Measurements from ENCODE around the gene AFAP1. TPM values are rescaled to one million over a fixed set of nuclear protein-coding genes. Genes with fewer than 3 reads are reported as not detected.

The AFAP1 gene
- total RNA-seq, 4 donors from 2014 or later: 4.4 to 16.6 (median 10.7) TPM

DNA sequence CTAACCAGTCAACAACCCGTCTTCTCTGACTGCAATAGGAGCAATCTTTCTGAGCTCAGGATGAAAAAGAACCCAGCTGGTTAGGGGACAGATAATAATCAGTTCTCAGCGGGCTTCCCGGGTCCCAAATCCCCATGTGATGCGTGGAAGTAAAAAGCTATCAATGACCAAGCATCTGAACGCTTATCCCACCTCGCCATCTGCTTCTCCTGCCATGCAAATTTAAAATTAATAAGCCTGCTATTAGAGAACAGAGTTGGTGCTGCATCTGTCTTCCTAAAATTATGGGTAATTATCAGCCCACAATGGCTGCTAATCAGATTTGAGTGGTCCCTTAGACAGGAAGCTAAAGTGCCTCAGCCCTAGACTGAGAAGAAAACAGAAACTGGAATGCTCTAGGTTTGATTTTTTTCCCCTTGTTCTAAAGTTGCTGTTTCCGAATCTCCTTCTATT, 37.5 kb downstream of the AFAP1 start:
- WGBS, 2 donors: 75 to 87% methylated on average over 7 of the region's 7 CpGs
- Histone ChIP-seq H3K4me3 (no peak overlapping the region), H3K36me3 (no peaks in the 10 kb centered on the region), H3K27me3 (no peaks in the 10 kb centered on the region), H3K27ac (peak overlapping the region in 3 of 4 donors; percentile 12 to 66 (median 32)), H3K9me3 (no peaks in the 10 kb centered on the region), H3K4me1 (peaks cover 9 to 81% (median 37%) of the 10 kb centered on the region in 3 donors)
- intact Hi-C loops (cut with DNase I): no loop called here
- DNase-seq: no peak
- TF ChIP-seq POLR2A (IDR thresholded peaks at IDR 0.05): no peak
- TF ChIP-seq, protein P1, sequence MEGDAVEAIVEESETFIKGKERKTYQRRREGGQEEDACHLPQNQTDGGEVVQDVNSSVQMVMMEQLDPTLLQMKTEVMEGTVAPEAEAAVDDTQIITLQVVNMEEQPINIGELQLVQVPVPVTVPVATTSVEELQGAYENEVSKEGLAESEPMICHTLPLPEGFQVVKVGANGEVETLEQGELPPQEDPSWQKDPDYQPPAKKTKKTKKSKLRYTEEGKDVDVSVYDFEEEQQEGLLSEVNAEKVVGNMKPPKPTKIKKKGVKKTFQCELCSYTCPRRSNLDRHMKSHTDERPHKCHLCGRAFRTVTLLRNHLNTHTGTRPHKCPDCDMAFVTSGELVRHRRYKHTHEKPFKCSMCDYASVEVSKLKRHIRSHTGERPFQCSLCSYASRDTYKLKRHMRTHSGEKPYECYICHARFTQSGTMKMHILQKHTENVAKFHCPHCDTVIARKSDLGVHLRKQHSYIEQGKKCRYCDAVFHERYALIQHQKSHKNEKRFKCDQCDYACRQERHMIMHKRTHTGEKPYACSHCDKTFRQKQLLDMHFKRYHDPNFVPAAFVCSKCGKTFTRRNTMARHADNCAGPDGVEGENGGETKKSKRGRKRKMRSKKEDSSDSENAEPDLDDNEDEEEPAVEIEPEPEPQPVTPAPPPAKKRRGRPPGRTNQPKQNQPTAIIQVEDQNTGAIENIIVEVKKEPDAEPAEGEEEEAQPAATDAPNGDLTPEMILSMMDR (IDR thresholded peaks at IDR 0.05): no peak

GRCh38 chr4:7901311-7901885, 38.3 kb downstream of the AFAP1 start:
- intact Hi-C loops (cut with DNase I): no loop called here

DNA sequence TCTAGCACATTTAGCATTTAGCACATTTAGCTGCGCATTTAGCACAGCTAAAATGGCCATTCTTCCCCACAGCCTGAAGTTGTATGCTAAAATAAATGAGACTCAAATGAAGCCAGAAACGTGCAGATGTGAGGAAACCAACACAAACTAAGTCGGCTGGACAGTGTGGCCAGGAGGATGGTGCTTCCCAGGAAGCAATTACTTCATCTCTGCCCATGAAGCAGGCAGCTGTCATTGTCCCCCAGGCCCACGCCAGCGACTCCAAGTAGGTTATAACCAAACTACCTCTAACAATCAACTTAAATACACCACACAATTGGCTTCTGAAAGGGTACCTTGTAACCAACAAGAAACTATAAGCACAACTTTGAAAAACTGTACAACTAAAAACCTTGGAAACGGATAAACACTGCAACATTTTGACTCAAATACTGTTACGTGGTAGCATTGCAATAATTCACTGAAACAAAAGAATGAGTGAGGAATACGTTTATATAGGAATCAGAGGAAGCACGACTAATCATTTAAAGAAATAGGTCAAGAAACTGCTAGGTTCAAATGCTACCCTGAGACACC, 39.2 kb downstream of the AFAP1 start:
- intact Hi-C loops (cut with DNase I): no loop called here
- no peak for DNase-seq
- Histone ChIP-seq H3K4me3 (no peak overlapping the region), H3K27ac (peak overlapping the region in 2 of 4 donors; percentile 43 to 66), H3K27me3 (no peaks in the 10 kb centered on the region), H3K9me3 (no peaks in the 10 kb centered on the region), H3K4me1 (peaks cover 2 to 64% (median 27%) of the 10 kb centered on the region in 3 donors), H3K36me3 (no peaks in the 10 kb centered on the region)
- WGBS, 2 donors: 52 to 53% methylated on average over 8 of the region's 9 CpGs
- TF ChIP-seq, protein P1 (IDR thresholded peaks at IDR 0.05): no peak
- TF ChIP-seq POLR2A (IDR thresholded peaks at IDR 0.05): no peak

More at GRCh38 chr4:7901311-7901885, 38.3 kb downstream of the AFAP1 start:
- no peaks in the 10 kb centered on the region for H3K36me3 ChIP-seq
- DNase-seq: no peak
- WGBS, 2 donors: 75 to 84% methylated on average over 11 to 13 of the region's 13 CpGs
- no peak for TF ChIP-seq POLR2A (IDR thresholded peaks at IDR 0.05)
- TF ChIP-seq, protein P1 (IDR thresholded peaks at IDR 0.05): no peak
- no peak overlapping the region for H3K4me3 ChIP-seq
- H3K27ac ChIP-seq: peak overlapping the region in 2 of 4 donors; percentile 12 to 66
- H3K9me3 ChIP-seq: no peaks in the 10 kb centered on the region
- H3K27me3 ChIP-seq: no peaks in the 10 kb centered on the region
- peaks cover 9 to 73% (median 35%) of the 10 kb centered on the region in 3 donors for H3K4me1 ChIP-seq

GRCh38 chr4:7899184-7899869, 40.3 kb downstream of the AFAP1 start:
- H3K27ac ChIP-seq: peak overlapping the region in 1 of 4 donors; percentile 33
- peaks cover 0 to 58% (median 17%) of the 10 kb centered on the region in 3 donors for H3K4me1 ChIP-seq
- H3K9me3 ChIP-seq: no peaks in the 10 kb centered on the region
- TF ChIP-seq POLR2A (IDR thresholded peaks at IDR 0.05): no peak
- TF ChIP-seq, protein P1 (IDR thresholded peaks at IDR 0.05): no peak
- H3K4me3 ChIP-seq: no peak overlapping the region
- H3K27me3 ChIP-seq: no peaks in the 10 kb centered on the region
- no peak for DNase-seq
- no peaks in the 10 kb centered on the region for H3K36me3 ChIP-seq
- intact Hi-C loops (cut with DNase I): no loop called here
- 57 to 70% methylated on average over 8 to 9 of the region's 9 CpGs for WGBS, 2 donors

- Histone ChIP-seq H3K27me3 (no peaks in the 10 kb centered on the region), H3K9me3 (no peaks in the 10 kb centered on the region), H3K4me3 (no peak overlapping the region), H3K4me1 (peaks cover 0 to 58% (median 14%) of the 10 kb centered on the region in 3 donors), H3K36me3 (no peaks in the 10 kb centered on the region), H3K27ac (peak overlapping the region in 1 of 4 donors; percentile 48)
- TF ChIP-seq, protein P1 (IDR thresholded peaks at IDR 0.05): no peak
- no peak for TF ChIP-seq POLR2A (IDR thresholded peaks at IDR 0.05)
- DNase-seq: no peak
- 70 to 82% methylated on average over 4 of the region's 4 CpGs for WGBS, 2 donors
- intact Hi-C loops (cut with DNase I): no loop called here
Observed at GRCh38 chr4:7898385-7898784, 41.3 kb downstream of the AFAP1 start.

Measured in esophagus squamous epithelium (tissue), 5 donors.